ENCODE measurements around the gene UNC5C.

The UNC5C gene

GRCh38 chr4:95251568-95251967 lies 297.2 kb downstream of the UNC5C start:
- Histone ChIP-seq H3K27me3 (ENCODE audit: insufficient read depth, low read length) (no peaks in the 10 kb centered on the region), H3K9me2 (ENCODE audit: low read depth, low read length) (no peaks in the 10 kb centered on the region), H3K9ac (ENCODE audit: low read length) (no peak overlapping the region), H3K79me2 (ENCODE audit: insufficient read depth, low read length) (no peaks in the 10 kb centered on the region), H3K4me1 (ENCODE audit: insufficient read depth, low read length, severe bottlenecking) (no peaks in the 10 kb centered on the region), H3K4me2 (ENCODE audit: low read length) (no peak overlapping the region), H3K4me3 (ENCODE audit: low read depth, low read length, poor library complexity, severe bottlenecking) (no peak overlapping the region), H2AFZ (ENCODE audit: low read length) (no peak overlapping the region), H3F3A (ENCODE audit: insufficient read depth, low read length) (no peaks in the 10 kb centered on the region), H3K27ac (ENCODE audit: low read depth, low read length, poor library complexity, severe bottlenecking) (no peak overlapping the region), H4K20me1 (ENCODE audit: insufficient read depth, low read length) (no peaks in the 10 kb centered on the region), H3K36me3 (ENCODE audit: insufficient read depth, low read length) (no peaks in the 10 kb centered on the region), H3K9me3 (ENCODE audit: low read length) (no peaks in the 10 kb centered on the region)
- TF ChIP-seq EZH2 (IDR thresholded peaks at IDR 0.05; ENCODE audit: borderline replicate concordance, low read length) (no peak), CTCF (IDR thresholded peaks at IDR 0.05; ENCODE audit: low read length) (no peak)

GRCh38 chr4:95250544-95251137 lies 298.1 kb downstream of the UNC5C start:
- H3K4me2 ChIP-seq (ENCODE audit: low read length), result no peak overlapping the region

GRCh38 chr4:95249426-95250021 lies 299.2 kb downstream of the UNC5C start:
- Histone ChIP-seq H3K9ac (ENCODE audit: low read length) (no peak overlapping the region), H3K27me3 (ENCODE audit: insufficient read depth, low read length) (no peaks in the 10 kb centered on the region), H3K27ac (ENCODE audit: low read depth, low read length, poor library complexity, severe bottlenecking) (no peak overlapping the region), H3K79me2 (ENCODE audit: insufficient read depth, low read length) (no peaks in the 10 kb centered on the region), H2AFZ (ENCODE audit: low read length) (no peak overlapping the region), H4K20me1 (ENCODE audit: insufficient read depth, low read length) (no peaks in the 10 kb centered on the region), H3K9me3 (ENCODE audit: low read length) (no peaks in the 10 kb centered on the region), H3K4me2 (ENCODE audit: low read length) (no peak overlapping the region), H3K36me3 (ENCODE audit: insufficient read depth, low read length) (no peaks in the 10 kb centered on the region), H3F3A (ENCODE audit: insufficient read depth, low read length) (no peaks in the 10 kb centered on the region), H3K4me3 (ENCODE audit: low read depth, low read length, poor library complexity, severe bottlenecking) (no peak overlapping the region), H3K9me2 (ENCODE audit: low read depth, low read length) (no peaks in the 10 kb centered on the region), H3K4me1 (ENCODE audit: insufficient read depth, low read length, severe bottlenecking) (no peaks in the 10 kb centered on the region)
- no peak for TF ChIP-seq CTCF (IDR thresholded peaks at IDR 0.05; ENCODE audit: low read length)
- TF ChIP-seq EZH2 (IDR thresholded peaks at IDR 0.05; ENCODE audit: borderline replicate concordance, low read length), result no peak

More at GRCh38 chr4:95250544-95251137, 298.1 kb downstream of the UNC5C start:
- TF ChIP-seq EZH2 (IDR thresholded peaks at IDR 0.05; ENCODE audit: borderline replicate concordance, low read length), result no peak
- TF ChIP-seq CTCF (IDR thresholded peaks at IDR 0.05; ENCODE audit: low read length), result no peak
- no peaks in the 10 kb centered on the region for H4K20me1 ChIP-seq (ENCODE audit: insufficient read depth, low read length)
- no peaks in the 10 kb centered on the region for H3K4me1 ChIP-seq (ENCODE audit: insufficient read depth, low read length, severe bottlenecking)
- H3K9me2 ChIP-seq (ENCODE audit: low read depth, low read length), result no peaks in the 10 kb centered on the region
- H3K79me2 ChIP-seq (ENCODE audit: insufficient read depth, low read length), result no peaks in the 10 kb centered on the region
- no peak overlapping the region for H3K4me3 ChIP-seq (ENCODE audit: low read depth, low read length, poor library complexity, severe bottlenecking)
- H2AFZ ChIP-seq (ENCODE audit: low read length), result no peak overlapping the region
- no peak overlapping the region for H3K9ac ChIP-seq (ENCODE audit: low read length)
- no peaks in the 10 kb centered on the region for H3K9me3 ChIP-seq (ENCODE audit: low read length)
- H3K27ac ChIP-seq (ENCODE audit: low read depth, low read length, poor library complexity, severe bottlenecking), result no peak overlapping the region
- H3F3A ChIP-seq (ENCODE audit: insufficient read depth, low read length), result no peaks in the 10 kb centered on the region
- H3K36me3 ChIP-seq (ENCODE audit: insufficient read depth, low read length), result no peaks in the 10 kb centered on the region
- H3K27me3 ChIP-seq (ENCODE audit: insufficient read depth, low read length), result no peaks in the 10 kb centered on the region
